Keratinocyte (primary cell): ENCODE measurements around the gene MRGPRD. TPM values are rescaled to one million over a fixed set of nuclear protein-coding genes. Genes with fewer than 3 reads are reported as not detected.

Experiments used
- DNase-seq: peaks from one replicate; pipeline ENCODE4 v3.0.0-alpha.2; 2011; ENCODE audit warnings: low read depth, missing footprints, low spot score
- FAIRE-seq: peaks from 2 replicates; lab custom pipeline; 2011; peaks lifted over from hg19 to GRCh38; lab: Jason Lieb, UNC
- H2AFZ ChIP-seq: 2 replicates; pipeline ENCODE4 v1.6.0; 2012; ENCODE audit warnings: low read length, control low read depth, inconsistent platforms; ENCODE audit not compliant: control insufficient read depth
- H3K27ac ChIP-seq: 2 replicates; pipeline ENCODE4 v1.5.1; 2011; ENCODE audit warnings: low read length; ENCODE audit not compliant: control insufficient read depth, insufficient read depth
- H3K27me3 ChIP-seq: 3 replicates; pipeline ENCODE4 v1.6.0; 2011; ENCODE audit warnings: low read length; ENCODE audit not compliant: control insufficient read depth, insufficient read depth; ENCODE audit errors: extremely low read depth
- H3K36me3 ChIP-seq, 2 experiments: 2 replicates in 1 of 2; 3 replicates in 1 of 2; pipeline ENCODE4 v1.5.1; 2011; ENCODE audit warnings: low read length in 2 of 2, mild to moderate bottlenecking in 1 of 2; ENCODE audit not compliant: control insufficient read depth in 2 of 2, insufficient read depth in 2 of 2; ENCODE audit errors: extremely low read depth in 1 of 2
- H3K4me1 ChIP-seq: 3 replicates; pipeline ENCODE4 v1.5.1; 2011; ENCODE audit warnings: low read length; ENCODE audit not compliant: control insufficient read depth, insufficient read depth; ENCODE audit errors: extremely low read depth
- H3K4me2 ChIP-seq: 3 replicates; pipeline ENCODE4 v1.6.0; 2011; ENCODE audit warnings: low read depth, low read length; ENCODE audit not compliant: control insufficient read depth, insufficient read depth; ENCODE audit errors: extremely low read depth
- H3K4me3 ChIP-seq, 3 experiments: fragments of 200-600 bp in 1 of 3; sonication (generic) in 1 of 3; 2 replicates in 2 of 3; 3 replicates in 1 of 3; pipeline ENCODE4 v1.5.1; 2011 to 2016; ENCODE audit warnings: low read length in 3 of 3, mild to moderate bottlenecking in 3 of 3, control low read depth in 2 of 3, inconsistent platforms in 1 of 3, low read depth in 1 of 3, mixed read lengths in 1 of 3, mixed run types in 1 of 3, moderate library complexity in 1 of 3; ENCODE audit not compliant: control insufficient read depth in 2 of 3, insufficient read depth in 2 of 3; ENCODE audit errors: extremely low read depth in 1 of 3
- H3K79me2 ChIP-seq: 2 replicates; pipeline ENCODE4 v1.6.0; 2012; ENCODE audit warnings: low read length; ENCODE audit not compliant: control insufficient read depth, insufficient read depth
- H3K9ac ChIP-seq: 3 replicates; pipeline ENCODE4 v1.6.0; 2011; ENCODE audit warnings: low read length; ENCODE audit not compliant: control insufficient read depth, insufficient read depth; ENCODE audit errors: extremely low read depth
- H3K9me1 ChIP-seq: 3 replicates; pipeline ENCODE4 v1.6.0; 2011; ENCODE audit warnings: low read length; ENCODE audit not compliant: control insufficient read depth, insufficient read depth; ENCODE audit errors: extremely low read depth
- H3K9me3 ChIP-seq: 2 replicates; pipeline ENCODE4 v1.5.1; 2012; ENCODE audit warnings: low read depth, low read length; ENCODE audit not compliant: control insufficient read depth
- H4K20me1 ChIP-seq: 3 replicates; pipeline ENCODE4 v1.6.0; 2011; ENCODE audit warnings: low read length; ENCODE audit not compliant: control insufficient read depth, insufficient read depth; ENCODE audit errors: extremely low read depth
- EZH2 ChIP-seq: IDR thresholded peaks from one replicate; pipeline ENCODE4 v1.6.1; 2012; ENCODE audit warnings: inconsistent platforms, mild to moderate bottlenecking, low read length, moderate library complexity
- dilution Hi-C: fragments of 300-500 bp; cut with MboI; formaldehyde crosslinking; loops from one replicate; pipeline ENCODE4 v1.7.0; 2020; ENCODE audit warnings: low sequenced_read_pairs; ENCODE audit not compliant: extremely low pct_ligation_motif_present
- polyA plus RNA-seq, 5 experiments: library from polyadenylated mRNA; depleted of rRNA in 3 of 5; stranded (reverse) in 3 of 5; stranded (forward) in 1 of 5; unstranded in 1 of 5; fragments of >200 nt; gene quantifications; 1 replicate in 1 of 5; 2 replicates in 3 of 5; 3 replicates in 1 of 5; pipeline versions ENCODE4 v1.2.1 to v1.2.3, GENCODE V29; 2011 to 2012; ENCODE audit warnings: missing spikeins in 2 of 5, low read depth in 1 of 5, low replicate concordance in 1 of 5
- TF ChIP-seq, protein P1 (sequence below), 3 experiments: IDR thresholded peaks in 1 of 3; conservative IDR thresholded peaks in 1 of 3; optimal IDR thresholded peaks in 1 of 3; 2 replicates in 2 of 3; 3 replicates in 1 of 3; pipeline versions ENCODE3 to v1.5.1; 2011; ENCODE audit warnings: low read length in 3 of 3, mild to moderate bottlenecking in 3 of 3, moderate library complexity in 2 of 3, control low read depth in 1 of 3, inconsistent platforms in 1 of 3; ENCODE audit not compliant: insufficient read depth in 2 of 3; ENCODE audit errors: extremely low read depth in 1 of 3

The MRGPRD gene
- polyA plus RNA-seq, 1 donor (not counting 4 experiments of a cell fraction or from before 2014, with no cell fraction given) = not detected

DNA sequence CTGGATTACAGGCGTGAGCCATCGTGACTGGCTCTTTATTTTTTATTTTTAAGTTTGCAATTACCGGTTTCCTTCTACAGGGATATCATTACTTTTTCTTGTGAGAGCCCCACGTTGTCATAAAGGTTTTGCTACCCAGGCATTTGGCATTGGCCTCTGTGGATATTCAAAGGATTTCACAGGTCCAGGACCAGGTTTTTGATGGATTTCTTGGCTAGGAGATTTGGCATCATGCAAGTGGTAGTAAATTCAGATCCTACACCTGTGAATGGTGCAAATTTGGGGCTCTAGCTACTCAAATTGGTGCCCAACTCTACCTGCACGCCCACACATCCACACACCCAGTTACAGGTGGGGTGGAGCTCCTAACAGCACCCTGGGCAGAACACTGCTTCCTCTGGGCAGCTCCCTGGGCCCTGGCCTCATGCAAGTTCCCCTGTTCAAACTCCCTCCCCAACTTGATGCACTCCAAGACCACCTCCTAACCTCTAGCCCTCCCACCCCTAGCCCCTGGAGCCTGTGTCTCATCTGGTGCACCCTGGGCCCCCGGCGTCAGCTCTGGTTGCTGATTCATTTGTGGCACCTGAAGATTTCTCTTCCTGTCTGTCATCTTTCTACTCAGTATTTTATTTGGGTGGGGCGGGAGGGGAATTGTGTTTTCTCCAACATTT lies 9.3 kb upstream of the MRGPRD start:
- Histone ChIP-seq H3K36me3 (no peaks in the 10 kb centered on the region), H2AFZ (no peak overlapping the region), H3K27ac (no peak overlapping the region), H3K9ac (no peak overlapping the region), H3K9me1 (no peaks in the 10 kb centered on the region), H3K4me3 (no peak overlapping the region), H3K79me2 (no peaks in the 10 kb centered on the region), H3K4me1 (no peaks in the 10 kb centered on the region), H3K27me3 (peaks cover 10% of the 10 kb centered on the region), H4K20me1 (no peaks in the 10 kb centered on the region), H3K9me3 (no peaks in the 10 kb centered on the region), H3K4me2 (no peak overlapping the region)
- DNase-seq (no peak), FAIRE-seq (no peak)
- TF ChIP-seq, protein P1, sequence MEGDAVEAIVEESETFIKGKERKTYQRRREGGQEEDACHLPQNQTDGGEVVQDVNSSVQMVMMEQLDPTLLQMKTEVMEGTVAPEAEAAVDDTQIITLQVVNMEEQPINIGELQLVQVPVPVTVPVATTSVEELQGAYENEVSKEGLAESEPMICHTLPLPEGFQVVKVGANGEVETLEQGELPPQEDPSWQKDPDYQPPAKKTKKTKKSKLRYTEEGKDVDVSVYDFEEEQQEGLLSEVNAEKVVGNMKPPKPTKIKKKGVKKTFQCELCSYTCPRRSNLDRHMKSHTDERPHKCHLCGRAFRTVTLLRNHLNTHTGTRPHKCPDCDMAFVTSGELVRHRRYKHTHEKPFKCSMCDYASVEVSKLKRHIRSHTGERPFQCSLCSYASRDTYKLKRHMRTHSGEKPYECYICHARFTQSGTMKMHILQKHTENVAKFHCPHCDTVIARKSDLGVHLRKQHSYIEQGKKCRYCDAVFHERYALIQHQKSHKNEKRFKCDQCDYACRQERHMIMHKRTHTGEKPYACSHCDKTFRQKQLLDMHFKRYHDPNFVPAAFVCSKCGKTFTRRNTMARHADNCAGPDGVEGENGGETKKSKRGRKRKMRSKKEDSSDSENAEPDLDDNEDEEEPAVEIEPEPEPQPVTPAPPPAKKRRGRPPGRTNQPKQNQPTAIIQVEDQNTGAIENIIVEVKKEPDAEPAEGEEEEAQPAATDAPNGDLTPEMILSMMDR (optimal IDR thresholded peaks at IDR 0.05 in 1 of 3, IDR thresholded peaks at IDR 0.05 in 1 of 3, conservative IDR thresholded peaks at IDR 0.05 in 1 of 3; ENCODE audit: extremely low read depth in 1 of 3, insufficient read depth in 2 of 3, low read length in 3 of 3) = no peak
- no peak for TF ChIP-seq EZH2
- dilution Hi-C loops = no loop called here

DNA sequence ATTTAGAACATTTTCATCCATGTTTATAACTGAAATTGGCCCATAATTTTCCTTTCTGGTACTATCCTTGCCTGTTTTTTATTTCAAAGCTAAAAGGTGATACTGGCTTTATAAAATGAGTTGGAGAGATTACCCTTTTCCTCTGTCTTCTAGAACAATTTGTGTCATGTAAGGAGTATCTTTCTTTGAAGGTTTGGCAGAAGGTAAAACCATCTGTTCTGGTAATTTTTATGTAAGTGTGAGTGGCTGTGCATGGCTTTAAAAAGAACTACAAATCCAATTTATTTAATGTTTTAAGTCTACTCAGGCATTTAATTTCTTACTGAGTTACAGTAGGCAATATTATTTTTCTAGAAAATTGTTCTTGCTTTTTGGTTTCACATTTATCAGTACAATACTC lies 7.7 kb upstream of the MRGPRD start:
- no peaks in the 10 kb centered on the region for H3K79me2 ChIP-seq
- H2AFZ ChIP-seq = no peak overlapping the region
- DNase-seq = no peak
- H3K9me1 ChIP-seq = no peaks in the 10 kb centered on the region
- no peak overlapping the region for H3K27ac ChIP-seq
- TF ChIP-seq, protein P1 (optimal IDR thresholded peaks at IDR 0.05 in 1 of 3, IDR thresholded peaks at IDR 0.05 in 1 of 3, conservative IDR thresholded peaks at IDR 0.05 in 1 of 3; ENCODE audit: extremely low read depth in 1 of 3, insufficient read depth in 2 of 3, low read length in 3 of 3) = no peak
- TF ChIP-seq EZH2 = no peak
- no peaks in the 10 kb centered on the region for H3K9me3 ChIP-seq
- FAIRE-seq = no peak
- no peak overlapping the region for H3K9ac ChIP-seq
- no peaks in the 10 kb centered on the region for H4K20me1 ChIP-seq
- H3K36me3 ChIP-seq = no peaks in the 10 kb centered on the region
- H3K4me2 ChIP-seq = no peak overlapping the region
- no peaks in the 10 kb centered on the region for H3K4me1 ChIP-seq
- H3K4me3 ChIP-seq = no peak overlapping the region
- dilution Hi-C loops = no loop called here
- peaks cover 10% of the 10 kb centered on the region for H3K27me3 ChIP-seq
